IMR-90 (cell line): ENCODE data around the gene LSM14B. TPM values are rescaled to one million over a fixed set of nuclear protein-coding genes. Genes with fewer than 3 reads are reported as not detected.

Experiments
- ATAC-seq: fragments of 200-7000 bp; cut with Tn5 transposase; 2 replicates; pipeline ENCODE4 v1.9.1; 2020; ENCODE audit warnings: low read depth, mild to moderate bottlenecking, moderate library complexity
- BruUV-seq: library from RNA; stranded (reverse); fragments of 400-500 nt; replicated peaks from 2 replicates; lab custom pipeline; 2021; lab: Mats Ljungman, UMichigan
- CTCF ChIA-PET: fragments of 300-600 bp; formaldehyde crosslinking; extraction: SDS; loops from one replicate; lab custom pipeline; 2021; ENCODE audit warnings: antibody characterized with exemption; lab: Yijun Ruan, JAX
- POLR2A ChIA-PET: fragments of 300-600 bp; sonication (Branson Sonifier 250); formaldehyde crosslinking; loops from one replicate; lab custom pipeline; 2022; ENCODE audit warnings: antibody characterized with exemption; ENCODE audit not compliant: unreplicated experiment; lab: Charles Lee
- DNase-seq: peaks from one replicate; pipeline ENCODE4 v3.0.0; 2013
- H2AFZ ChIP-seq: replicated peaks from 2 replicates; pipeline ENCODE3; 2013; ENCODE audit warnings: low read length, mild to moderate bottlenecking; ENCODE audit not compliant: poor library complexity
- H2AK5ac ChIP-seq: 2 replicates; pipeline ENCODE4 v1.6.1; 2013; ENCODE audit warnings: low read depth, low read length, inconsistent platforms
- H2AK9ac ChIP-seq: replicated peaks from 2 replicates; pipeline ENCODE3; 2013; ENCODE audit warnings: mild to moderate bottlenecking, low read depth, low read length, moderate library complexity; ENCODE audit not compliant: poor library complexity
- H2BK120ac ChIP-seq: 2 replicates; pipeline ENCODE4 v1.6.1; 2013; ENCODE audit warnings: low read depth, low read length, inconsistent platforms
- H2BK15ac ChIP-seq: 3 replicates; pipeline ENCODE4 v1.6.1; 2013; ENCODE audit warnings: low read depth, low read length, inconsistent platforms
- H2BK20ac ChIP-seq: 2 replicates; pipeline ENCODE4 v1.6.1; 2013; ENCODE audit warnings: low read depth, mild to moderate bottlenecking, inconsistent platforms, low read length, moderate library complexity
- H2BK5ac ChIP-seq: 2 replicates; pipeline ENCODE4 v1.6.1; 2013; ENCODE audit warnings: mild to moderate bottlenecking, low read depth, low read length, inconsistent platforms; ENCODE audit not compliant: poor library complexity, severe bottlenecking
- H3K14ac ChIP-seq: replicated peaks from 2 replicates; pipeline ENCODE4 v1.6.1; 2013; ENCODE audit warnings: low read depth, low read length, inconsistent platforms
- H3K18ac ChIP-seq: 2 replicates; pipeline ENCODE4 v1.6.1; 2013; ENCODE audit warnings: low read depth, low read length, control low read depth
- H3K23ac ChIP-seq: 2 replicates; pipeline ENCODE4 v1.6.1; 2013; ENCODE audit warnings: low read depth, low read length, inconsistent platforms
- H3K27ac ChIP-seq: 2 replicates; pipeline ENCODE4 v1.5.1; 2013; ENCODE audit warnings: mild to moderate bottlenecking, control low read depth, low read length; ENCODE audit not compliant: insufficient read depth
- H3K27me3 ChIP-seq: 2 replicates; pipeline ENCODE4 v1.6.1; 2013; ENCODE audit warnings: low read length; ENCODE audit not compliant: control insufficient read depth, insufficient read depth
- H3K36me3 ChIP-seq: 2 replicates; pipeline ENCODE4 v1.6.1; 2013; ENCODE audit warnings: low read length, mixed read lengths; ENCODE audit not compliant: control insufficient read depth, insufficient read depth
- H3K4ac ChIP-seq: 2 replicates; pipeline ENCODE4 v1.6.1; 2013; ENCODE audit warnings: low read depth, low read length, inconsistent platforms
- H3K4me1 ChIP-seq: 2 replicates; pipeline ENCODE4 v1.6.1; 2013; ENCODE audit warnings: low read length, mixed read lengths; ENCODE audit not compliant: control insufficient read depth, insufficient read depth
- H3K4me2 ChIP-seq: 2 replicates; pipeline ENCODE4 v1.6.1; 2013; ENCODE audit warnings: low read depth, mild to moderate bottlenecking, control low read depth, low read length, moderate library complexity
- H3K4me3 ChIP-seq: 2 replicates; pipeline ENCODE4 v1.5.1; 2013; ENCODE audit warnings: low read depth, mild to moderate bottlenecking, control low read depth, low read length, moderate library complexity; ENCODE audit not compliant: insufficient read depth
- H3K56ac ChIP-seq: 2 replicates; pipeline ENCODE4 v1.6.1; 2013; ENCODE audit warnings: low read length, inconsistent platforms; ENCODE audit not compliant: insufficient read depth; ENCODE audit errors: extremely low read depth
- H3K79me1 ChIP-seq, 2 experiments: 2 replicates each; pipeline ENCODE4 v1.6.1; 2013; ENCODE audit warnings: low read length in 2 of 2, inconsistent platforms in 1 of 2, low read depth in 1 of 2
- H3K9ac ChIP-seq: 2 replicates; pipeline ENCODE4 v1.6.1; 2013; ENCODE audit warnings: low read depth, low read length, control low read depth
- H3K9me1 ChIP-seq: 2 replicates; pipeline ENCODE4 v1.6.1; 2013; ENCODE audit warnings: low read length, inconsistent platforms; ENCODE audit not compliant: insufficient read depth
- H3K9me3 ChIP-seq: 2 replicates; pipeline ENCODE4 v1.6.1; 2013; ENCODE audit warnings: low read length; ENCODE audit not compliant: control insufficient read depth, insufficient read depth
- H4K20me1 ChIP-seq: 2 replicates; pipeline ENCODE4 v1.6.1; 2013; ENCODE audit warnings: low read length, inconsistent platforms; ENCODE audit not compliant: insufficient read depth
- H4K5ac ChIP-seq: 2 replicates; pipeline ENCODE4 v1.6.1; 2013; ENCODE audit warnings: mild to moderate bottlenecking, low read depth, low read length, control low read depth
- H4K8ac ChIP-seq, 2 experiments: 2 replicates each; pipeline ENCODE4 v1.6.1; 2013; ENCODE audit warnings: low read depth in 2 of 2, low read length in 2 of 2, control low read depth in 1 of 2, inconsistent platforms in 1 of 2
- H4K91ac ChIP-seq: 2 replicates; pipeline ENCODE4 v1.6.1; 2013; ENCODE audit warnings: low read depth, low read length, inconsistent platforms; ENCODE audit not compliant: insufficient read depth
- CHD1 ChIP-seq: IDR thresholded peaks from 2 replicates; pipeline ENCODE4 v1.6.1; 2012; ENCODE audit warnings: low read depth, low read length, improper control_type of control experiment
- FOS ChIP-seq: fragments of 150-350 bp; IDR thresholded peaks from 2 replicates; pipeline ENCODE4 v1.6.1; 2016; ENCODE audit warnings: low read depth, low read length
- MAFK ChIP-seq: IDR thresholded peaks from 2 replicates; pipeline ENCODE4 v1.6.1; 2012; ENCODE audit warnings: low read depth, low read length, improper control_type of control experiment
- MXI1 ChIP-seq: IDR thresholded peaks from 2 replicates; pipeline ENCODE4 v1.6.1; 2012; ENCODE audit warnings: low read depth, mild to moderate bottlenecking, low read length, moderate library complexity, borderline replicate concordance
- NFE2L2 ChIP-seq: fragments of 150-350 bp; IDR thresholded peaks from 2 replicates; pipeline ENCODE4 v1.6.1; 2016; ENCODE audit warnings: low read depth, mild to moderate bottlenecking, low read length
- RAD21 ChIP-seq: IDR thresholded peaks from 2 replicates; pipeline ENCODE4 v1.6.1; 2012; ENCODE audit warnings: low read length, improper control_type of control experiment
- SMC3 ChIP-seq: fragments of 150-350 bp; IDR thresholded peaks from 2 replicates; pipeline ENCODE4 v1.6.1; 2016; ENCODE audit warnings: low read depth, mild to moderate bottlenecking, antibody characterized with exemption, low read length, moderate library complexity
- USF2 ChIP-seq: fragments of 150-350 bp; IDR thresholded peaks from 2 replicates; pipeline ENCODE4 v1.6.1; 2017; ENCODE audit warnings: mild to moderate bottlenecking, antibody characterized with exemption, low read length, low read depth
- WGBS, 2 experiments: methylation state at CpG; one replicate each; pipeline versions ENCODE4 v1.1.5 to v1.1.7; 2013; ENCODE audit warnings: missing lambda C conversion rate in 2 of 2; ENCODE audit not compliant: insufficient read length in 1 of 2; ENCODE audit errors: extremely low coverage in 2 of 2; 5-methylcytosine and 5-hydroxymethylcytosine counted together
- dilution Hi-C: fragments of 300-500 bp; cut with HindIII; formaldehyde crosslinking; loops from one replicate; pipeline ENCODE4 v1.14.3; 2018; ENCODE audit warnings: low sequenced_read_pairs; ENCODE audit not compliant: unreplicated experiment
- in situ Hi-C: fragments of 300-500 bp; cut with MboI; formaldehyde crosslinking; loops from 3 replicates; pipeline ENCODE4 v1.14.3; 2019; ENCODE audit warnings: low sequenced_read_pairs, inconsistent platforms, mixed read lengths
- intact Hi-C: fragments of 100-400 bp; cut with micrococcal nuclease; formaldehyde crosslinking; loops from 2 replicates; pipeline ENCODE4 v1.10.0; 2022
- polyA plus RNA-seq, 3 experiments: library from polyadenylated mRNA; depleted of rRNA; stranded (reverse); fragments of >200 nt; gene quantifications; 2 replicates each; pipeline ENCODE4 v1.2.3, GENCODE V29; 2012; ENCODE audit warnings: low replicate concordance in 1 of 3
- total RNA-seq: library from RNA; depleted of rRNA; stranded (reverse); fragments of >200 nt; gene quantifications from 2 replicates; pipeline ENCODE4 v1.2.3, GENCODE V29; 2012
- TF ChIP-seq, protein P1 (sequence below): conservative IDR thresholded peaks from 2 replicates; pipeline ENCODE4 v1.5.1; 2012; ENCODE audit warnings: mild to moderate bottlenecking, low read depth, low read length, improper control_type of control experiment

Gene LSM14B
- total and polyA plus RNA-seq, 2 of the 4 experiments (the other 2 are of a cell fraction): 23.7 to 41.1 TPM

DNA sequence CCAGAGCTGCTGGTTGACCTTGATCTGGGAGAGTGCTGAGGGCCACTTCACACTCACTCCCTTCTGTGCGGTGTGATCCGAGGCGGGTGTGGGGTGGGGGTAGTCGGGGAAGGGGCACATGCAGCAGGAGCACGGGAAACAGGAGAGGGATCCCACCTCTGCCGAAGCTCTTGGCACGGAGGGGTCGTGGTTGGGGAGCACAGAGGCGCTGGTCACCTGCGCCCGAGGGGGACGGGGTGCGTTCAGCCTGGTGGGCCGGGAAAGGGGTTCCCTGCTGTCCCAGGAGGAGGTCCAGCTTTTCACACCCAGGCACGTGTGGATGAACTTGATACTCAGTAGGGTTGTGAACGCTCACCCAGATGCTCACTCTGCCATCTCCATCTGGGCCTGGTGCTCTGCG lies 38.6 kb downstream of the LSM14B start:
- Histone ChIP-seq H4K5ac (no peak overlapping the region), H4K91ac (no peak overlapping the region), H3K23ac (0 out of 2 replicates have a peak overlapping the region, but pooled peaks have one; percentile 59), H3K36me3 (peaks cover 48% of the 10 kb centered on the region), H4K20me1 (peaks cover 43% of the 10 kb centered on the region), H3K4me3 (no peak overlapping the region), H3K4ac (no peak overlapping the region), H2BK20ac (no peak overlapping the region), H3K27me3 (no peaks in the 10 kb centered on the region), H3K14ac (no peak overlapping the region; the same call in 1 of the 2 replicates), H2AFZ (peak overlapping the region; percentile 49), H2BK15ac (no peak overlapping the region), H2AK9ac (peak overlapping the region; percentile 72), H3K9me3 (no peaks in the 10 kb centered on the region), H4K8ac (no peak overlapping the region), H3K56ac (no peak overlapping the region), H3K9ac (no peak overlapping the region), H2AK5ac (peak overlapping the region; percentile 51; the same call in 1 of the 2 replicates), H2BK5ac (peak overlapping the region; percentile 41), H3K27ac (no peak overlapping the region), H3K9me1 (peaks cover 16% of the 10 kb centered on the region; the same call in 1 of the 2 replicates), H3K4me1 (peaks cover 7% of the 10 kb centered on the region), H3K18ac (no peak overlapping the region), H3K4me2 (no peak overlapping the region), H2BK120ac (no peak overlapping the region), H3K79me1 (peaks cover 9 to 55% of the 10 kb centered on the region in 2 experiments)
- in situ Hi-C loops: no loop called here
- DNase-seq (no peak), ATAC-seq (no peak)
- CTCF ChIA-PET: no interaction called here
- POLR2A ChIA-PET: no interaction called here
- no TSS peak for BruUV-seq
- 86% methylated on average over 1 of the region's 17 CpGs; no CpG with 5 or more reads in 1 of the 2 experiments for WGBS, 2 experiments
- intact Hi-C loops: no loop called here
- TF ChIP-seq, protein P1, sequence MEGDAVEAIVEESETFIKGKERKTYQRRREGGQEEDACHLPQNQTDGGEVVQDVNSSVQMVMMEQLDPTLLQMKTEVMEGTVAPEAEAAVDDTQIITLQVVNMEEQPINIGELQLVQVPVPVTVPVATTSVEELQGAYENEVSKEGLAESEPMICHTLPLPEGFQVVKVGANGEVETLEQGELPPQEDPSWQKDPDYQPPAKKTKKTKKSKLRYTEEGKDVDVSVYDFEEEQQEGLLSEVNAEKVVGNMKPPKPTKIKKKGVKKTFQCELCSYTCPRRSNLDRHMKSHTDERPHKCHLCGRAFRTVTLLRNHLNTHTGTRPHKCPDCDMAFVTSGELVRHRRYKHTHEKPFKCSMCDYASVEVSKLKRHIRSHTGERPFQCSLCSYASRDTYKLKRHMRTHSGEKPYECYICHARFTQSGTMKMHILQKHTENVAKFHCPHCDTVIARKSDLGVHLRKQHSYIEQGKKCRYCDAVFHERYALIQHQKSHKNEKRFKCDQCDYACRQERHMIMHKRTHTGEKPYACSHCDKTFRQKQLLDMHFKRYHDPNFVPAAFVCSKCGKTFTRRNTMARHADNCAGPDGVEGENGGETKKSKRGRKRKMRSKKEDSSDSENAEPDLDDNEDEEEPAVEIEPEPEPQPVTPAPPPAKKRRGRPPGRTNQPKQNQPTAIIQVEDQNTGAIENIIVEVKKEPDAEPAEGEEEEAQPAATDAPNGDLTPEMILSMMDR: no peak
- no peak for TF ChIP-seq SMC3
- no peak for TF ChIP-seq MXI1
- no peak for TF ChIP-seq NFE2L2
- no peak for TF ChIP-seq RAD21
- TF ChIP-seq USF2: no peak
- no peak for TF ChIP-seq MAFK
- TF ChIP-seq CHD1: no peak
- no peak for TF ChIP-seq FOS
- dilution Hi-C loops: no loop called here
